Measurements from ENCODE around the gene PCDHGA4. TPM values are rescaled to one million over a fixed set of nuclear protein-coding genes. Genes with fewer than 3 reads are reported as not detected.
"Not testable (repeated sequence)": the region's sequence is repeated elsewhere in the genome, so short reads cannot be mapped to it uniquely, and the experiment has no call there.

Gene PCDHGA4
- total and polyA plus RNA-seq, 2 of the 13 experiments (the other 11 are each of a cell fraction or from before 2014, with no cell fraction given): 0.49 to 0.58 TPM

- peaks cover 41% of the 10 kb centered on the region for H3K9me3 ChIP-seq (ENCODE audit: low read length)
Measured at GRCh38 chr5:141397756-141398551, 43.1 kb downstream of the PCDHGA4 start, which contains the start of gene PCDHGB5. Gene PCDHGB5, plus strand, starts transcription at chr5:141397947. Its CDS starts 181 bp downstream, at chr5:141398128.

GRCh38 chr5:141398608-141399007 lies 43.8 kb downstream of the PCDHGA4 start:
- ATAC-seq: no peak
- no peak for FAIRE-seq
- Histone ChIP-seq H3K27ac (ENCODE audit: extremely low read length, insufficient read depth, low read length) (no peak overlapping the region), H2AFZ (ENCODE audit: low read length) (no peak overlapping the region), H3K36me3 (replicated peaks in 1 of 2; ENCODE audit: control insufficient read depth in 1 of 2, insufficient read depth in 2 of 2, low read length in 2 of 2) (no peaks in the 10 kb centered on the region), H4K20me1 (ENCODE audit: insufficient read depth, low read length) (no peaks in the 10 kb centered on the region), H3K4me3 (replicated peaks in 1 of 3; ENCODE audit: insufficient read depth in 1 of 3, low read depth in 2 of 3, low read length in 3 of 3) (no peak overlapping the region), H3K27me3 (ENCODE audit: control insufficient read depth in 1 of 2, insufficient read depth in 2 of 2, low read length in 2 of 2) (no peaks in the 10 kb centered on the region), H3K4me2 (ENCODE audit: low read depth, low read length) (no peak overlapping the region), H3K4me1 (ENCODE audit: insufficient read depth, low read length) (no peaks in the 10 kb centered on the region), H3K79me2 (ENCODE audit: insufficient read depth, low read length) (no peaks in the 10 kb centered on the region), H3K9ac (ENCODE audit: insufficient read depth, low read depth, low read length) (no peak overlapping the region), H3K9me3 (ENCODE audit: low read length) (peaks cover 34% of the 10 kb centered on the region)
- in situ Hi-C loops (cut with HindIII; ENCODE audit: extremely low pct_ligation_motif_present, low pct_unique_long_range_greater_than_20kb) (no loop called here), intact Hi-C loops (cut with micrococcal nuclease; ENCODE audit: unreplicated experiment) (no loop called here)
- ChIA-PET POLR2A (no interaction called here), CTCF (ENCODE audit: low intra/inter-chr PET ratio, low total read pairs) (no interaction called here)
- BruUV-seq (replicated peaks): no TSS peak
- DNase-seq (ENCODE audit: low spot score): no peak
- 79% methylated on average over 10 of the region's 15 CpGs for WGBS (ENCODE audit: low lambda C conversion rate)
- no peak for TF ChIP-seq PTBP1 (IDR thresholded peaks at IDR 0.05; ENCODE audit: low read depth, low read length, poor library complexity, severe bottlenecking)
- no peak for TF ChIP-seq DMTF1 (CRISPR knock-in tag; IDR thresholded peaks at IDR 0.05)
- TF ChIP-seq ISL2 (CRISPR knock-in tag; IDR thresholded peaks at IDR 0.05): no peak
- no peak for TF ChIP-seq NCOR1 (IDR thresholded peaks at IDR 0.05; ENCODE audit: borderline replicate concordance, low read length)
- no peak for TF ChIP-seq ZMYM2 (CRISPR knock-in tag; IDR thresholded peaks at IDR 0.05)
- TF ChIP-seq GATAD1 (CRISPR knock-in tag; IDR thresholded peaks at IDR 0.05): no peak
- no peak for TF ChIP-seq GFI1 (CRISPR knock-in tag; IDR thresholded peaks at IDR 0.05; ENCODE audit: borderline replicate concordance)
- no peak for TF ChIP-seq ZSCAN20 (CRISPR knock-in tag; IDR thresholded peaks at IDR 0.05; ENCODE audit: borderline replicate concordance)
- no peak for TF ChIP-seq TBX3 (IDR thresholded peaks at IDR 0.05; ENCODE audit: borderline replicate concordance)

More at GRCh38 chr5:141397756-141398551, 43.1 kb downstream of the PCDHGA4 start, which contains the start of gene PCDHGB5:
- peak; percentile 70 for ATAC-seq
- H3K4me3 ChIP-seq (replicated peaks in 1 of 3; ENCODE audit: insufficient read depth in 1 of 3, low read depth in 2 of 3, low read length in 3 of 3); intact Hi-C loops (cut with micrococcal nuclease; ENCODE audit: unreplicated experiment); H3K4me1 ChIP-seq (ENCODE audit: insufficient read depth, low read length); POLR2A ChIA-PET; DNase-seq (ENCODE audit: low spot score); FAIRE-seq; H2AFZ ChIP-seq (ENCODE audit: low read length); H3K27me3 ChIP-seq (ENCODE audit: control insufficient read depth in 1 of 2, insufficient read depth in 2 of 2, low read length in 2 of 2); H3K36me3 ChIP-seq (replicated peaks in 1 of 2; ENCODE audit: control insufficient read depth in 1 of 2, insufficient read depth in 2 of 2, low read length in 2 of 2); H3K27ac ChIP-seq (ENCODE audit: extremely low read length, insufficient read depth, low read length); H3K4me2 ChIP-seq (ENCODE audit: low read depth, low read length); H3K9ac ChIP-seq (ENCODE audit: insufficient read depth, low read depth, low read length); H4K20me1 ChIP-seq (ENCODE audit: insufficient read depth, low read length); H3K79me2 ChIP-seq (ENCODE audit: insufficient read depth, low read length); BruUV-seq (replicated peaks); CTCF ChIA-PET (ENCODE audit: low intra/inter-chr PET ratio, low total read pairs); in situ Hi-C loops (cut with HindIII; ENCODE audit: extremely low pct_ligation_motif_present, low pct_unique_long_range_greater_than_20kb): not testable (repeated sequence)
- 49% methylated on average over 26 of the region's 43 CpGs for WGBS (ENCODE audit: low lambda C conversion rate)
- TF ChIP-seq CTCF (CRISPR knock-in tag; IDR thresholded peaks at IDR 0.05): 0 out of 2 replicates have a peak, but pooled peaks have one; percentile 3

Data from HepG2 (cell line).